NCI-H226 (cell line): ENCODE measurements around the gene APEX1.
"Not testable (repeated sequence)": the region's sequence is repeated elsewhere in the genome, so short reads cannot be mapped to it uniquely, and the experiment has no call there.

Experiments
- DNase-seq: peaks from one replicate; pipeline ENCODE4 v3.0.0-alpha.2; 2015

Gene APEX1

DNA sequence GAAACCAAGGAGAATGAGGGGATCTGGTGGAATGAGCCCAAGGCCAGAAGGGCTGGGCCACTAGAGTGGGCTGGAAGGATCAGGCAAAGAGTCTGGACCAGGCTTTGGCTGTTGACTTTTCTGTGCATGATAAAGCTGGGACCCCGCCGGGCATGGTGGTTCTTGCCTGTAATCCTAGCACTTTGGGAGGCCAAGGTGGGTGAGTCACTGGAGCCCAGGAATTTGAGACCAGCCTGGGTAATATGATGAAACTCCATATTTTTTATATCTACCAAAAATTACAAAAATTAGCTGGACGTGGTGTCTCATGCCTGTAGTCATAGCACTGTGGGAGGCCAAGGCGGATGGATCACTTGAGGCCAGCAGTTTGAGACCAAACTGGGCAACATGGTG is 18.7 kb upstream of the APEX1 start:
- DNase-seq, result peak; percentile 46

DNA sequence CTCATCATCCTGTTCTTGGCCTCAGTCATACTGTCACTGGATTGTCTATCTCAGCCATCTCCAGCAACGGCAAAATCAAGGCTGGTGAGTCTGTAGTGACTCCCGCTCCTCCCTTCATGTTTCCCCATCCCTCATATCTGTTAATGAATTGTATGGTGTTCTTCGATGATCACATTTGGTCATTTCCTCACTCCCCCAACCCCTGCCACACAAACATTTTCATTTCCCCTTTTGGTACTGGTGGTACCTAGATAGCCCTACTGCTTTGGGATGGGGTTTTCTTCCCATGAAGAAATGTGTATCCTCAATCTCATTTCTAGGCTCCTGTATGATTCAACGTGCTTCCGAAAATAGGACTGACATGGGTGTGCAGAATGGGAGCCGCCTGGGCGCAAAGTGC is 16.4 kb upstream of the APEX1 start:
- no peak for DNase-seq

DNA sequence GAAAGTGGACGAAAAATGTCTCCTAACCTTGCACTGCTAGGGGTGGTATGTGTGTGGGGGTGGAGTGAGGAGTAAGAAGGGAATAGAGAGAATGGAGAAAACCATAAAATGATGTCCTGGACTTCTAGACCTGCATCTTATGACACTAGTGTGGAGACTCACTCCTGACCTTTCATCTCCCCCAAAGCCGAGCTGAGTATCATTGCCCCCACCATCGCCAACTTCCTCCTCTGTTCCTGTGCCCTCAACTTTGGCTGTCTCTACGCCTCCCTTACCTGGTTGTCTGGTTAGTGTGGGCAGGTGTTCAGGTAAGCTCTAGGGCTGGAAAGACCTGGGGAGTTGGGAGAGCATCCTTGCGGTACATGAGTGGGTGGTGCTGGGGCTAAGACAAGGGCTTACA is 14.6 kb upstream of the APEX1 start:
- DNase-seq, result no peak

DNA sequence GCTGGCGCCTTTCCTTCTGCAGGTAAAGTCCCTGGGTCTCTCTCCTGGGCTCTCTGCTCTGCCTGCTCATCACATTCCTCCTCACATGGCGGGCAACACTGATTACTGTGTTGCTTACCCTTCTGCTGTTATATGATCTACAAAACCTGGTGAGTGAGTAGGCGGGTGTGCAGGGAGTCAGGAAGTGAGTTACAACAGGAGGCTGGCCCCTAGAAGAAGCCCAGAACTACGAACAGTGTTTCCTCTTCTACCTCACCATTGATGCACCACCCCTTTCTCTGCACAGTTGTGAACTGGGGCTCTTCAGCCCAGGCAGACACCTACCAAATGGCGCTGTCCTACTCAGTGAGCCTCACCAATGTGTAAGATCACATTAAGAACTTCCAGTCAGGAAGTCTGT is 14.1 kb upstream of the APEX1 start:
- DNase-seq, result no peak

DNA sequence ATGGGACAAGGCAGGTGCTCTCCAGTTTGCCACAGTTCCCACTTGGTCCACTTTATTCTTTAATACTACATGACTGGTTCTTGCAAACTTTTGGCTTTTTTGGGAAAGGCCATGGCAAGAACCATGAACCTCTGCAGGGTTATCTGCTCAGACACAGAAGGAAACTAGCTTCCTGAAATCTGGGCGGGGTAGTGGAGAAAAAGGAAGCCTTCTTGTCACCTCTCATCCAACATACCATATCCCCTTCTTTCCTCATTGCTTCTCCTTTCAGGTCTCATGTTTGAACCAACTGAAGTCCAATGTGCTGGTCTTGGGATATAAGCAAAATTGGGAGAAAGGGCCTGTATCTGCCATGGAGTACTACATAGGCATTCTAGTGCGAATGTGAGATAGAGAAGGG is 13.6 kb upstream of the APEX1 start:
- no peak for DNase-seq

DNA sequence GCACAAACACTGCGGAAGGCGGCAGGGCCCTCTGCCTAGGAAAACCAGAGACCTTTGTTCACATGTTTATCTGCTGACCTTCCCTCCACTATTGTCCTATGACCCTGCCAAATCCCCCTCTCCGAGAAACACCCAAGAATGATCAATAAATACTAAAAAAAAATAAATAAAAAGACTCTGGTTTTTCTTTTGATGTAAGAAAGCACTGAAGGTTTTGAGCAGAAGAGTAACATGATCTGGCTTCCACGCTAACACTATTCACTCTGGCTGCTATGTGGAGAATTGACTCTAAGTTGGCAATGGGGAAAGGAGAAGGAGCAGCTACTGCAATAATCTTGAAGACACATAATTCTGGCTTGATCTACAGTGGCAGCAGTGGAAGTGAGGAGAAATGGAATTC is 11.4 kb upstream of the APEX1 start:
- not testable (repeated sequence) for DNase-seq

DNA sequence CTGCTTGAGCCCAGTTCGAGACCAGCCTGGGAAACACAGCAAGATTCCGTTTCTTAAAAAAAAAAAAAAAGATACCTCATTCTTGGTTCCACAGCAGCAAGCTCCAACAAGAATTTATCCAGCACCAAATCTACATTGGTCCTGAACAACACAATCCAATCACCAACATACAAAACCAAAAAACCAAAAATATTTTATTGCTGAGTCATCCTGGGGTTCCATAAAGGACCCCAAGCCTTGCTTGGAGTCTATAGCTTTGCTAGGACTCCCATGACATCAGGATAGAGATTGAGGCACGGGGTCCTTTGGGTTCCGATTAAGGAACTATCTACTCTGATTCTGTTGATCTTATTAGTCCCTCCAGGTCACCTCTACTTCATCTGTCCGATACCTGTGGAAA is 8.1 kb upstream of the APEX1 start:
- no peak for DNase-seq

DNA sequence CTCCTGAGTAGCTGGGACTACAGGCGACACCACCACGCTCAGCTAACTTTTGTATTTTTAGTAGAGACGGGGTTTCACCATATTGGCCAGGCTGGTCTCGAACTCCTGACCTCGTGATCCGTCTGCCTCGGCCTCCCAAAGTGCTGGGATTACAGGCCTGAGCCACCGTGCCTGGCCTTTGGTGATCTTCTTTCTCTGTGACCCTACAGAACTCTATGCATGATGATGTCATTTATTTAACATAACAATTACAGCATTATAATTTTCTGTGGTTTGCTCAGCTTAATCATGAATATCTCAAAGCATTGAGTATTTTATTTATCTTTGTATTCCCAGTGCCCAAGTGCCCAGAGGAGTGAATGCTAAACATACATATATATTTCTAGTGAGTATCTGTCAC is 2.2 kb upstream of the APEX1 start:
- DNase-seq, result not testable (repeated sequence)

DNA sequence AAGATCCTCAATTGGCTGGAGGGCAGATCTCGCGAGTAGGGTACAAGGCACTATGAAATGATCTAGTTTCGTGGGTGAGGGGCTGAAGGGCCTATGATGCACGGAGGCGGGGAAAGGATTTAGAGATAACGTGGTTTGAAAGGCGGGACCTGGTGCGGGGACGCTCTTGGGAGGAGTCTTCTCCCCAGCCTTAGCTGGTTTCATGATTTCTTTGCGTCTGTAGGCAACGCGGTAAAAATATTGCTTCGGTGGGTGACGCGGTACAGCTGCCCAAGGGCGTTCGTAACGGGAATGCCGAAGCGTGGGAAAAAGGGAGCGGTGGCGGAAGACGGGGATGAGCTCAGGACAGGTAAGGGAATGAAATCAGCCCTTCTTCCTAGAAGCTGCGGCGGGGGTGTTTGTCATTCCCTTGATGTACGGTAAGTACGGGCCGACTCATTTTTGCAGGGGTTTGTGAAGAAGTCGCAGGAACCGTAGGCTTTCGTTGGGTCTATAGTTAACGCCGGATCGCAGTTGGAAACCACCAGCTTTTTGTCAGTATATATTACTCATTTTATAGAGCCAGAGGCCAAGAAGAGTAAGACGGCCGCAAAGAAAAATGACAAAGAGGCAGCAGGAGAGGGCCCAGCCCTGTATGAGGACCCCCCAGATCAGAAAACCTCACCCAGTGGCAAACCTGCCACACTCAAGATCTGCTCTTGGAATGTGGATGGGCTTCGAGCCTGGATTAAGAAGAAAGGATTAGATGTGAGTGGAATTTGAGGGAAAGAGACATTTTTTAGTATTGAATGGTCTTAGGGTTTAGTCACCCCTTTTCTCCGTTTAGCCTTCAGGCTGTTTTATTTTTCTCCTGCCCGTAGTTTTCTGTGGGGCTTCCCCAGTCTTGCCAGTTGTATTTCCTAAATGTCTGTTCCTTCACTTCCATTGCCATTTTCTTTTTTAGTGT is 602 bp downstream of the APEX1 start:
- DNase-seq, result peak; percentile 81

DNA sequence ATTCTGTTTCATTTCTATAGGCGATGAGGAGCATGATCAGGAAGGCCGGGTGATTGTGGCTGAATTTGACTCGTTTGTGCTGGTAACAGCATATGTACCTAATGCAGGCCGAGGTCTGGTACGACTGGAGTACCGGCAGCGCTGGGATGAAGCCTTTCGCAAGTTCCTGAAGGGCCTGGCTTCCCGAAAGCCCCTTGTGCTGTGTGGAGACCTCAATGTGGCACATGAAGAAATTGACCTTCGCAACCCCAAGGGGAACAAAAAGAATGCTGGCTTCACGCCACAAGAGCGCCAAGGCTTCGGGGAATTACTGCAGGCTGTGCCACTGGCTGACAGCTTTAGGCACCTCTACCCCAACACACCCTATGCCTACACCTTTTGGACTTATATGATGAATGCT is 1.9 kb downstream of the APEX1 start:
- no peak for DNase-seq

DNA sequence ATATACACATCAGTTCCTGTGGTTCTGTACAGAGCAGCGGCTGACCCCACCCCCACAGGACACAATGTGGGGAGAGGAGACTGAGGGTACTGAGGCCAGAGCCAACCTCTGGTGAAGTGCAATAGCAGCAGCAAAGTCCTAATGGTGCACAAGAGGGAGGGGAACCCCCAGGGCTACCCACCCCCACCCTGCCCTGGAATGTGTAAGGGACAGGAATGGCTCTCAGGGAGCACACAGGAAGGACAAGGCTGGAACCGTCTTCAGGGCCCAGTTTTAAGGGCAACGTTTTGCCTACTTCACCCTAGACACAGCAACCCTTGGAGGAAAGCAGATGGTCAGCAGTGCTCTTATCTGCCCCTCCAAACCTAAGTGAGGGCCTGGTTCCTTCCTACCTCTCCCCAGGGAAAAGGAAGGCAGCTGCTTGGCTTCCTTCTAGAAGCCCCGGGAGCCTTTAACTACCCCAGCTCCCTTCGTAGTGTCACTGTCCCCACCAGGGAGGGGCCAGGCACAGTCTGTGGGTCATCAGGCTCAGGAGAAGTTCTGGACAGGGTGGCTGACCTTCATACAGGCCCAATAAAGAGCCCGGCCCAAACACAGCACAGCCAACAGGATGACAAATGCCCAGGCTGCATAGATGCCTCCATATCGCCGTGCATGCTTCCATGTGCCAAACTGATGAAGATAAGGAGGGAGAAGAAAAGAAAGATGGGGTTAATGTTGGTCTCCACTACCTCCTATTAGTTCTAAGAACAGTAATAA is 3.2 kb downstream of the APEX1 start:
- DNase-seq, result no peak

DNA sequence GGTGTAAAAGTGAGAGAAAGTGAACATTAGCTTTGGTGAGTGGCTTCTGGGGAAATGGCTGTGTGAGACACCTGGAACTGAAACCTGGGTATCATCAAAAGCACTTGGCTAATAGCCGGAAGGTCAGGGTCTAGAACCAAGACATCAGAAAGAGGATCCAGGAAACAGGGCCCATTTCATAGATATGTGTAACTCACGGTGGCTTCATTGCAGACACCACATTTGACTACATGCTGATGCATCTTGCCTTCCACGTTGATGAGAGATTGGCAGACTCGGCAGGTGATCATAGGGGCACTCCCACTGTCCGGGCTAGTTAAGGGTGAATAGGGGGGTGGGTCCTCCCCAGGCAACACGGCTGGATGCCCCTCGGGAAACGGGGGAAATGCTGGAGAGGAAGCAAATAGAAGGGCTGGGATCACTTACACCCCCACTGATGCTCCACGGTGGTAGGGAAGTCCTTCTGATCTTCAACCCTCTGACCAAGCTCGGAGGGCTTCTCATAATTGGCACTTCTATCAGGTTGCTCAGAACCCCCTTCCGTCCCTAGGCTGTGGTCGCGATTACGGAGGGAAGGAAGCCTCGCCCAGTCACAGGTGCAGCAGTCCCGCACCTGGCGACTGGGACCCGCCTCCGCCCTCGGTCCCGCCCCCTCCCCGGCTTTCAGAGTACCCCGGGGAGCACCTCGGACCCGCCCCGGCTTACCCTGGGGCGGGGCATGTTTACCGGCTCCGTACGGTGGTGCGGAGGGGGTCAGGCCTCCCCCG is 5.6 kb downstream of the APEX1 start:
- DNase-seq, result no peak

DNA sequence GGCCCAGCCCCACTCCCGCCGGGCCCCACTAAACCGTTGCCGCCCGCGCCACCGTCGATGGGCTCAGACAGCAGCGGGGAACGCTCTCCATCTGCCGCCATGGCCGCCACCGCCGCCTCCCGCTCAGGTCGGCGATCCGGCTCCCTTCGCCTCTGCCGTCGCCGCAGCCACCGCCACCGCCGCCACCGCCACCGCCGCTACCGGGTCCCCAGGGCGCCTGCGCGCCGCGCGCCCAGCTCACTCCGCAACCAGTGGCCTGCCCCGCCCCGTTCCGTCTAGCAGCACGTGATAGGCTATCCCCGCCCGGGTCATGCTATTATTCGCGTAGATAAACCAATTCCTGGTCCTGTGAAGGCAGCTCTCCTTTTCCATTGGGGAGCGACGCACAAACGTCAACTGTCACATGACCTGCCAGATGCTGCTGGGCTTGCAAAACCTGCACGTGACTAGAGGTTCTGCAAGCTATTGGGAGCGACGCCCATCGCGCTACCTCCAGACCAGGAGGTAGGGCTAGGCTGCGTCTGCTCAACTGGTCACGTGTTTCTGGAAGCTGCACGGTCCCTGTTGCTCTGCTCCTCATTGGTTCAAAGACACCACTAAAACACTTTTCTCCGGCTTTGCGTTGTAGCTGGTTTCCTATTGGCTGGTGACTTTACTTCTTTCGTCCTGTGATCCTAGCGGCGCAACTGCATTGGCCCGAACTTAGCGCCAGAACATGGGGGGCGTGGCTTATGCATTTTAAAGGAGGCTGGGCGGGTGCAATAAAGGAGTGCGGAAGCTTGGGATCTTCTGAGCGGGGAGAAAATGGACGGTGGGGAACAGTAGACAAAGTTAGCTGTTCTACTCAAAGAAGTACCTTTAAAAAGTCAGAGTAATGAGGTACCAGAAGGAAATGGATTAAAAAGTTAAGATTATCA is 6.5 kb downstream of the APEX1 start, which contains the start of gene PIP4P1:
TSS of gene PIP4P1 (minus strand) at position 210 of the 917 bp plus-strand sequence. CDS start at position 101, 109 bp downstream.
- peak; percentile 100 for DNase-seq

DNA sequence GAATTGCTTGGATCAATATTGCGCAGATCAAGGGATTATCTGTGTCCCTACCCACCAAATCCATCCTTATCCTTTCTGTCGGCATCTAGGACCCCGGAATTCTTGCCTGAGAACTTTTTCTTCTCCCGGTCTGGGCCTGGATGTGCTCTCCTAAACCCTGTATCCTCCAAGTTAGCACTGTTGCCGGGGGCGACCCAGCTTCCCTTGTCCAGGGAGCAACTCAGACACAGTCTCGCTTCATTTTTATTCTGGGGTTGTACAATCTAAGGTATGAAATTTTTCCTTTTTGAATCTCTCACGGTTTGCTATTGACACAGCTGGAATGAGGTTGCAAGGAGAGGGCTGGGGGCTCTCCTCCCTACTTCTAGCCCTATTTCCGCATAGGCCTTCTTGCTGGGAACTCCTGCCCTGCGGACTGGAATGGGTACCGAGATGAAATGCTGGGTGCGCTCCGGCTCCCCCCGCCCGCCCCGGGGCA is 13.8 kb downstream of the APEX1 start:
- DNase-seq, result no peak

DNA sequence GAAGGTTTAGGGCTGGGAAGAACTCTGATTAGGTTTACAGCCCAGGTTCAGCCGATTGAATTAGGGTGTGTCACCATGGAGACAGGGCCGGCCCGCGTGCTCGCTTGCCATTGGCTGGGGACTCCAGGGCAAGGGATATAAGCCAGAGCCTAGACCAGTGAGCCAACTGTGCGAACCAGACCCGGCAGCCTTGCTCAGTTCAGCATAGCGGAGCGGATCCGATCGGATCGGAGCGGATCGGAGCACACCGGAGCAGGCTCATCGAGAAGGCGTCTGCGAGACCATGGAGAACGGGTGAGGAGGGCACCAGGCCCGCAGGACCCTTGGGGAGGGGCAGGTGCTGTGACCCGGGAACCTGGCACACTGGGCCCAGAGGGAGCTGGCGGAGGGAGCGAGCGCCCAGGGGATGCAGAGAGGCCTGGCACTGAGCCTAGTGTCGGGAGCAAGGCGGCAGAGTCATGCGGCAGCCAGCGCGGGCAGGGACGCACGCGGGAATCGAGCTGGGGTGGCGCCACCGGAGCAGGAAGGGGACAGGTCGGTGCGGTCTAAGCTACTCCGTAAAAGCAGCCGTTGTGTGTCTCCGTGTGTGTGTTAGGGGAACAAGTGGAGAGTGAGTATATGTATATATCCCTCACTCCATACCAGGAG is 14.3 kb downstream of the APEX1 start, which contains the start of gene PNP:
TSS of gene PNP (plus strand) at position 165 of the 648 bp plus-strand sequence. CDS start at position 284, 119 bp downstream.
- peak; percentile 70 for DNase-seq

DNA sequence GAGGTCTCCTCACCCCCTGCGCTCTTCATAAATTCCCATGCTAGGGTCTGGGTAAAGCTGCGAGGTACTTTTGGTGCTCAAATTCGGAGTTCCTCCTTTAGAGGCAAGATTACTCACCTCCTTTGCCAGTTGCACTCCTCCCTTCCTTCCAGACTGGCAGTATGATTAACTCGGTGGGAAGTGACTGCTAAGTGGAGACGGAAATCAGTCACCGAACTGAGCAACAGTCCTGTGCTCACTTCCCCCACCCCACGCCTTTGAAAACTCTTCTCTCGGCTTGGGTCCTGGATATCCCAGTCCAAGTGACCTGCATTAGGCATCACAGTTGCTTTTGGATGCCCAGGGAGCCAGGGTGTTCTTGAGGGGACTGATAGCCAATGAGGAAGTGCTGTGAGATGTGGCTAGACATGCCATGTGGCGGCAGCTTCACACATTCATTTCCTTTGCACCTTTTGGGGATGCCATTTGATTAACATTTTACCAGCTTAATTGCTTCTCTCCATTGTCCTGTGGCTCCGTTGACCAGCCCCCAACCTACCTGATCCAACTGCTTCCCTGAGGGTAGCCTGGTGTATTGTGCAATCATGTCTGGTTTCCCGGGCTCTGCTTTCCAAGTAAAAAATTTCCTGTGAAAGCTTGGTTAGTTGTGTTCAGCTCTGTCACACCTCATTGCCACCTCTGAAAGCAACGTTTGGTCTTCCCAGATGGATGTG is 15.0 kb downstream of the APEX1 start:
- DNase-seq, result peak; percentile 77

DNA sequence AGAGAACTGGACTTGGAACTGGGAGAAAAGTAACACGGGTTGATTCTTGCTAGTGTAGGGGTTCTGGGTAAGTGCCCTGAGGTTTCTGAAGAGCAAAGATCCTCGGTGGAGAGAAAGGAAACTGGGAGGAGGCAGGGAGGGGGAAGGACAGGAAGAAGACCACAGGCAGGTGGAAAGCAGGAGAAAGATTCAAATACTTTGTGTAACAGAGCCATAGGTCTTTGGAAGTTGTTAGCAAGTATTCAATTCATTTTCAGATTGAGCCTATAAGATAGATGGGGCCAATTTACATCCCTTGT is 15.5 kb downstream of the APEX1 start:
- DNase-seq, result no peak

DNA sequence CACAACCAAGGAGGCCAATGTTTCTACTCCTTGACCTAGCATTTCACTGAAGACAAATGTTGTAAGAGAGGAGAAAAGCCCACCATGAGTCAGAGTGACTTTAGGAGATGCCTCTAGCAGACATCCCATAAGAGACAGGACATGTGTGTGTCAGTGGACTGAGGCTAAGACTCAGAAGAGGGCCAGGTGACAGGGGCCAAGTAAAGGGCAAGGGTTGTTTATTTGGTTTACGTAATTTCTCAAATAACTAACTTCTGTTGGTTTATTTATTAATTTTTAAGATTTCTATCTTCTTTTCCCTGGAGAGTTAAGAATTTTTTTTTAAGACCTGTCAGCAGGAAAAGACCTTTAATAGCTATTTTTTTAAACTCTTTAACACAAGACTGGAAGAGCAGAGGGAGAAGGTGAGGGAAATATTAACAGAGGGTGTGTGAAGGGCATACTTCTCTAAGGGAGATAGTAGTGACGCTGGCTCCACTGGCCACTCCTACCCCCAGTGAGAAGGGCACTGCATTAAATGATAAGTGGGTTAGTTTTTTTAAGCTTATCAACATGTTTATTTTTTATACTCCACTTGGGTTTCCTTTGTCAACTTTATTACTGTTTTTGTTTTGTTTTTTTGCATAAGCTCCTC is 17.6 kb downstream of the APEX1 start:
- DNase-seq, result no peak

DNA sequence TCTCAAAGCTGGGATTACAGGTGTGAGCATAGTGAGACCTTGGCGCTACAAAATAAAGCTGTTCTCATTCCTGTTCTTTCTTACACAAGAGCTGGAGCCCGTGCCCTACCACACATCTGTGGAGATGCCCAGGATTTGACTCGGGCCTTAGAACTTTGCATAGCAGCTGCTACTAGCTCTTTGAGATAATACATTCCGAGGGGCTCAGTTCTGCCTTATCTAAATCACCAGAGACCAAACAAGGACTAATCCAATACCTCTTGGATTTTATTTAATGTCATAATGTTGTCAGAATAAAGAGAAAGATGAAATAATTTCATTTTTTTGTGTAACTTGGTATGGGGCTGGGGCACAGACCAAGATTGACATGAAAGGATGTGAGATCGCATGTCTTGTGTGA is 21.8 kb downstream of the APEX1 start:
- DNase-seq, result no peak

DNA sequence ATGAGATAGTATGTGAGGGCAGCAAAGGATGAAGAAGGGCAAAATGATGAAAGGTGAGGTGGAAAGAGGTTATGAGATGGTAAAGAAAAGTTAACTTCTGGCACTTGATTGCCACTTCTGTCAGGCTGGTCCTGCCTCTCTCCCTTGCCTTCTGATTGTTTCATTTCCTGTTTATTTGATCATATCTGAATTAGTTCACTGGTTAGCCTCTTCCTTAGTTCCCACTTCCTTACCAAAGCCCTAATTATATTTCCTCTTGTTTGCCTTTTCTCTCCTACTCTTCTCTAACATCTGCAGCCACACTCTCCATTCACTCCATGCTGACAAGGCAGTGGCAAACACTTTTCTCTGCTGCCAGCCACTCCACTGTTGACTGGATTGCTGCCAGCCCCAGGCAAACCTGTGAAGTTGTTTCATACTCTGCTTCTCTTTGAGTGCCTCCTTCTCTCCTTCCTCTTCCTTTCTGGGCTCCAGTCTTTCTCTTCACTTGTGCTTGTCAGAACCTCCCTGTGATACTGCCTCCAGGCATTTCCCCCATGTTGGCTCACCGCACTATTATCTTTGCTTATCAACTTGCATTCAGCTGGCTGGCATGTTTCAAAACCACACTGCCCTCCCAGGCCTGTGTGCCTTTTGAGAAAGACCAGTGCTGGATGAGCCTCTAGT is 22.3 kb downstream of the APEX1 start:
- peak; percentile 97 for DNase-seq
